HG03139 (cell line): ENCODE results near the gene LIFR.
A peak's percentile ranks its signal among the peaks of the same experiment; 100 is the strongest.
"Not testable (repeated sequence)": the region's sequence is repeated elsewhere in the genome, so short reads cannot be mapped to it uniquely, and the experiment has no call there.

ENCODE experiments used
- ATAC-seq: cut with Tn5 transposase; IDR thresholded peaks from one replicate; pipeline ENCODE4 v1.9.1; 2021; ENCODE audit not compliant: unreplicated experiment

The LIFR gene, protein sequence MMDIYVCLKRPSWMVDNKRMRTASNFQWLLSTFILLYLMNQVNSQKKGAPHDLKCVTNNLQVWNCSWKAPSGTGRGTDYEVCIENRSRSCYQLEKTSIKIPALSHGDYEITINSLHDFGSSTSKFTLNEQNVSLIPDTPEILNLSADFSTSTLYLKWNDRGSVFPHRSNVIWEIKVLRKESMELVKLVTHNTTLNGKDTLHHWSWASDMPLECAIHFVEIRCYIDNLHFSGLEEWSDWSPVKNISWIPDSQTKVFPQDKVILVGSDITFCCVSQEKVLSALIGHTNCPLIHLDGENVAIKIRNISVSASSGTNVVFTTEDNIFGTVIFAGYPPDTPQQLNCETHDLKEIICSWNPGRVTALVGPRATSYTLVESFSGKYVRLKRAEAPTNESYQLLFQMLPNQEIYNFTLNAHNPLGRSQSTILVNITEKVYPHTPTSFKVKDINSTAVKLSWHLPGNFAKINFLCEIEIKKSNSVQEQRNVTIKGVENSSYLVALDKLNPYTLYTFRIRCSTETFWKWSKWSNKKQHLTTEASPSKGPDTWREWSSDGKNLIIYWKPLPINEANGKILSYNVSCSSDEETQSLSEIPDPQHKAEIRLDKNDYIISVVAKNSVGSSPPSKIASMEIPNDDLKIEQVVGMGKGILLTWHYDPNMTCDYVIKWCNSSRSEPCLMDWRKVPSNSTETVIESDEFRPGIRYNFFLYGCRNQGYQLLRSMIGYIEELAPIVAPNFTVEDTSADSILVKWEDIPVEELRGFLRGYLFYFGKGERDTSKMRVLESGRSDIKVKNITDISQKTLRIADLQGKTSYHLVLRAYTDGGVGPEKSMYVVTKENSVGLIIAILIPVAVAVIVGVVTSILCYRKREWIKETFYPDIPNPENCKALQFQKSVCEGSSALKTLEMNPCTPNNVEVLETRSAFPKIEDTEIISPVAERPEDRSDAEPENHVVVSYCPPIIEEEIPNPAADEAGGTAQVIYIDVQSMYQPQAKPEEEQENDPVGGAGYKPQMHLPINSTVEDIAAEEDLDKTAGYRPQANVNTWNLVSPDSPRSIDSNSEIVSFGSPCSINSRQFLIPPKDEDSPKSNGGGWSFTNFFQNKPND

DNA sequence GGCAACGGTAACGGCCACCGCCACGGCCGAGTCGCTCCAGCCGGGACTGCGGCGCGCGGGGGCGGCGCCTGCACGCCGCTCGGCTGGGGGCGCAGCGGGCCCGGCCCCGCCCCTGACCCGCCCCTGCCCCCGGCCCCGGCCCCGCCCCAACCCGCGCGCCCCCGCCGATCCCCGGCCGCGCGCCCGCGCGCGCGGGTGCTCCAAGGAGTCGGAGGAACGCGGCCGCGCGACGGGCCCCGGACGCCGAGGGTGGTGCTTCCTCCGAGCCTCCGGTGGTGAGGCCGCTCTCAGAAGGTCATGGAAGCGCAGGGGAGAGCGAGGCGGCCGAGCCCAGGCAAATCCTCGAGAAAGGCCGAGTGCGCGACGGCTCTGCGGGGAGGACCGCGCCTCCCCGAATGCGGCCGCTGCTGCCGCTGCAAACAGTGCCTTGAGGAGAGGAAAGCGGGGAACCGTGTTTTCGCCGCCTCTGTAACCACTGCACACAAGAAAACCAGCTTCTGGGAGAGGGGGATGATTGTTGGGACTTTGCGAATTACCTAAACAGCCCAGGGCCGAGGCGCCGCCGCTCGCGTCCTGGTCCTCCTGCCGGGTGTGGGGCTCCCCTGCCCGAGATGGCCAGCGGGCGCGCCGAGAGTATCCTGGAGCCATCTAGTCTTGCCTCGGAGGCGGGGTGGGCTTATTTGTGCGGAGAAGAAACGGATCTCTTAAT, at the start of gene LIFR:
LIFR (minus strand) TSS at position 48 of the 709 bp plus-strand sequence. CDS start 25,999 bp downstream, outside the sequence.
- ATAC-seq, result peak; percentile 71

DNA sequence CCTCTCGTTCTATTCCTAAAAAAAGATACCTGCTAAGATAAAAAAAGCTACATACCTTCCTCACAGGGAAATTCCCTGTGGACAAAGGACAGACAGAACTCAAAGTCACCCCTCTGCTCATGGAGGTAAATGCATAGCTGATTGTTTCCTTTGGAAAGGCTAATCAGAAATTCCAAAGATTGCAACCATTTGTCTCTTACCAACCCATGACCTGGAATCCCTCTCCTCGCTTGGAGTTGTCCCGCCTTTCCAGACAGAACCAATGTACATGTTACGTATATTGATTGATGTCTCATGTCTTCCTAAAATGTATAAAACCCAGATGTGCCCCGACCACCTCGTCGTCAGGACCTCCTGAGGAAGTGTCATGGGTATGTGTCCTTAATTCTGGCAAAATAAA, 49.2 kb upstream of the LIFR start:
- no peak for ATAC-seq

DNA sequence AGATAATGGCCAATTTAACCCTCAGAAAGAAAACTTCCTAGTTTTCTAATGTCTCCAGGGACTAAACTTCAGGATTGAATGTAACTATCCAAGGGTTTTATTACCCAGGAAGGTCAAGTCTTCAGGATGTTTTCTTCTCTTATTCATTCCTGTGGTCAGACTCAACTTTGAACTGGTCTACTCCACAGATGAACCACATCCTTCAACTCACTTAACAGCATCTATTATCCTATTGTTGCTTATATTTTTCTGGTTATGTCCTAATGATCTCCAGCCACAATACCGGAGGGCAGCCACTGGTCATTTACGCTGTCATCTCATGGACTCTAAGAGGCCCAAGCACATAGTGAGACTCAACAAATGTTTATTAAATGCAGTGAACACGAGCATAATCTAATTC, 47.2 kb upstream of the LIFR start:
- ATAC-seq, result no peak

DNA sequence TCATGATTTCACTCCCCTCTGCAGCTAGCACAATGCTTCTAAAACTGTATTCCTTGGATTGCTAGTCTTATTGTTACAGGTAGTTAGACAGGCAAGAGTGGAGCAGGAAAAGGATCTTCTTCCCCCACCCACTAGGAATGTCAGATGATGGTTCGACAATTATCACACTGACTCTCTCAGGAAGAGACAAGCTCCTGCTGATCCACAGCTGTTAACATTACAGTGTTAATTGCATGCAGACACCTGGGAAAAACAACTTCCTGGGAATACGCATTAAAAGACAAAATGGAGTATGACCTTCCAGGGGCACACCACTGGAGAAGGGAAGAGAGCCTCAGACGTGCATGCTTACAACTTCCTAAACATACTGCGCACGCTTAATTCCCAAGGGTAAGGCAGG, 46.2 kb upstream of the LIFR start:
- ATAC-seq, result no peak

DNA sequence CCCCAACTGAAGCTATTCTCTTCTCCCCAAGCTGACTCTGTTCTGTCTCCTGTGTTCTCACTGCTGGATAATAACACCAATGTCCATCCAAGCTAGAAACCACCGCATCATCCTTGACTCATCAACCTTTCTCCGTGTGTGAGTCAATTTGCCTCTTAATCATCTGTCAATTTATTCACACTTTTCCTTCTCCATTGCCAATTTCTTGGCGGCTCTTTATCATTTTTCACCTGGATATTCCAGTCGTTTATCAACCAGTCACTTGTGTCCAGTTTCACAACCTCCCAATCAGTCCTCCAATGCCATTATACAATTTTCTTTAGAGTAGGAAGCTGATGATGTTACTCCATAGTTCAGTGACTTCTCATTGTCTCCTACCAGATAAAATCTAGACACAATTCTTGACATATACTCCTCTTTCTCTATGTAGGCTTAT, 45.4 kb upstream of the LIFR start:
- ATAC-seq, result no peak

DNA sequence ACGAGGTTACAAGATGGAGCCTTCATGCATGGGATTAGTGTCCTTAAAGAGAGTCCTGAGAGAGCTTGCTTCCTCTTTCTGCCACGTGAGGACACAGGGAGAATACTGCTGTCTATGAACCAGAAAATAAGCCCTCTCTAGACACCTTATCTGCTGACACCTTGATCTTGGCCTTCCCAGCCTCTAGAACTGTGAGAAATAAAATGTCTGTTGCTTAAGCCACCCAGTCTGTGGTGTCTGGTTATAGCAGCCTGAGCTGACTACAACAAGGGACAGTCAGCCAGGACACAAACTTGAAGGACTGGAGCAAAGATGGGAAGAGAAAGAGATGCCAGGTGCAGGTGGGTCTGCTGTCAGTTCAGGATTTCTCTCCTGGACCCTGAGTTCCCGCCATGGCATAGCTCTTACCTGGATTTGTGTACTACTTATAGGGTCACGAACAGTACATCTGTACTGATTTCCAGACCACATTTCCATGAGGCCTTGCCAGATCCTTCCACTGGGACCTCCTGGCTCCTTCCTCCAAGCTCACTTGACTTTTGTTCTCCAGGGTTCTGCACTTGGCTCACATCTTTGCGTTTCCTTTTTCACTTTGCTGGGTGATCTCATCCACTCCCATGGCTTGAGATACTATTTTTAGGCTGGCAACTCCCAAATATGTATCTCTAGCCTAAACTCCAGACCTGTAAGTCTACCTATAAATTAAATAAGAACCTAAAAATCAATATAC, 44.9 kb upstream of the LIFR start:
- no peak for ATAC-seq

DNA sequence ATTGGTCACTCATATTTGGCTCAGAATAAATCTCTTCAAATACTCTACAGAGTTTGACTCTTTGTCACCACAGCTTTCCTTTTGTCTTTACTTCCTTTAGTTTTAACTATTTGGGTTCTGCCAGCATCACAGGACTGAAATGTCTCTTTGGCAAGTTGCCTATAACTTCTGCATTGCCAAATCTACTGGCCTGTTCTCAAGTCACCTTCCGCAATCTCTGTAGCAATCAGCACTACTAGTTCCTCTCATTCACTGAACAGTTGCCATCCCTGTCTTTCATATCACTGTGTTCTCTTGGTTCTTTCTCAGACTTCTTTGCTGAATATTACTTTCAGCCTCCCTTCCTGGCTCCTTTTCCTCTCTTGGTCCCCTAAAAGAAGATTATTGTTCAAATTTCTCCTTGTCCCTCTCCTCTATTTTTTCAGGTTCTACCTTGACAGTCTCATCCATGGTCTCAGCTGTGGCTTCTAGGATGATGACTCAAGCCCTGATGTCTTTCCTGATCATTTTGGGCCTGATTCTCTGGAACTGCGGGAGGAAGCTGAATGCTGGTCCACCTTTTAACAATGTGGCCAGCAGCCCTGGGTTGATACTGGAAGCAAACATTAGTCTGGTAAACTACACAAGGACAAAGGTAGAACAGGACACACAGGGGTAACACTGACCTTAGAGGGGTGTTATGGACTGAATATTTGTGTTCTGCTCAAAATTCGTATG, 44.0 kb upstream of the LIFR start:
- ATAC-seq, result no peak

DNA sequence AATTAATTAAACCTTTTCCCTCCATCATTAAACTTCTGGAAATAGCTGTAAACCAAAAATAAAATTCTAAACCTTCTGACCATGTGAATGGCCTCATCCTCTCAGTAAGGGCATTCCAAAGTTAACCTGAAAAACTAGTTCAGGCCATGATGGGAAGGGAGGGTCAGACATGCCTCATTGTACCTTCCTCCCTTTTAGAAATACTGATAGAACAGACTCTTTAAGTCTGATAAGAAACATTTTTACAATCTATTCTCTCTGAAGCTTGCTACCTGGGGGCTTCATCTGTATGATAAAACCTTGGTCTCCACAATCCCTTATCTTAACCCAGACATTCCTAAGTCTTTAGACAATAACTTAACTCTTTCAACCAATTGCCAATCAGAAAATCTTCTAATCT, 43.3 kb upstream of the LIFR start:
- not testable (repeated sequence) for ATAC-seq

DNA sequence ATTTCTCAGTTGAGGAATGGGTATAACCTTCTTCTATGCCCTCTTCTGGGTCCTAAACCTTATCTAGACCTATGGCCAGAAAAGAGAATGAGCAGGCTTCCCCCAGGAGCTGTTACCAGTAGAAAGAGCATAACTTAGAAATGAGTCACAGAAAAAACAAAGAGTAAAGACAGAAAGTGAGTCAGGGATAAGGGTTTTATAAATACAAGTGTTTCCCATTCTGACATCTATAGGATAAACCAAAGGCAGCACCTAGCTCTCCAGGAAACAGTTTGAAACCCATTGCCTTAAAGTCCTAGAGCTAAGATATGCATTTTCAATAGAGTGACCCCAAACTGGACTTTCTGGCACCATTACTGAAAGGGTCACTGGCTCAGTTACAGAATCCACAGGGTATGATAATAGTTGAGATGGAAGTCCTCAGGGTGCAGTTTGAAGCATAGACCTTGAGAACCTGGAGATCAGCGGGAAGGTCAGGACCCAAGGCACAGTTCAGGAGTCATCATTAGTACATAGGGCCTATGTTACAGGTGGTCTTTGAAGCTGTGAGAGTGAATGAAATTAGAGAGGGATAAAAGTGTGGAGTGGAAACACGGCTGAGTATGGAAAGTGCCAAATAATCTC, 42.7 kb upstream of the LIFR start:
- no peak for ATAC-seq

DNA sequence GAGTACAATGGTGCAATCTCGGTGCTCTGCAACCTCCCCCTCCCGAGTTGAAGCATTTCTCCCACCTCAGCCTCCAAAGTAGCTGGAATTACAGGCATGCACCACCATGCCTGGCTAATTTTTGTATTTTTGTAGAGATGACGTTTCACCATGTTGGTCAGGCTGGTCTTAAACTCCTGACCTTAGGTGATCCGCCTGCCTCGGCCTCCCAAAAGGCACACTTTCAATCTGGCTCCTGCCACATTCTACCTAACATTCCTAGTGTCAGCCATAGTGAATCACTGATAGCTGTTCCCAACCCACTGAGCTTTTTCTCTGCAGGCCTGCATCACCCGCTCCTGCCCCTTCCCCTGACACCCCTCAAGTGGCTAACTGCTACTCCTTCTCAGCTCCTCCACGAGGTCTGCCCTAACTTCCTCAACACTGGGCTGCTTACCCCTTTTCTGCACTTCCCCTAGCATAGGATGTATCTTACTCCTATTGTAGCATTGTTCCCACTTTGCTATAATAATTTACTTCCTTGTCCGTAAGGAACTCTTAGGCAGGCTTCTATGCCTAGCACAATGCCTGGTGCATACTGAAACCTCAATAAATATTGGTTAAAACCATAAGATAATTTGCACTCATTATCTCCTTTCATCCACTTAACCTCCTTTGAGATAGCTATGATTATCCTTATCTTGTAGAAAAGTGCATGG, 42.0 kb upstream of the LIFR start:
- no peak for ATAC-seq

DNA sequence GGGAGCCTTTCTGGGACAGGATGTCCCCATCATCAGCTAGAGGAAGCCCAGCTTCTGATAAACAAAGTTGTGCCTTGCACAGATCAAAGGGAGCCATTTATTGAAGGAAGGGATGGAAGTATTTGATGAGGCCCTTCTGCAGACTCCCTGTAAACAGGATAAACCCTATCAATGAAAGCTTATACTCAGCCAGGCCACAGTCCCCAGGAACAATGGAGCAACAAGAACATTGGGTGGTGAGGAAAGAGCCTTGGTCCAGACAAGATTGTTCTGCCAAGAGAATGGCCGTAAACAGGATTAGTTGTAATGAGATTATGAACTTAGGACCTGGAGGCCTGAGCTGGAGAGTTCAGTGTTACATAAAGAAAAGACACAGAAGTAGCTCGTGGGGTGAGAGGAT, 40.5 kb upstream of the LIFR start:
- ATAC-seq, result no peak

DNA sequence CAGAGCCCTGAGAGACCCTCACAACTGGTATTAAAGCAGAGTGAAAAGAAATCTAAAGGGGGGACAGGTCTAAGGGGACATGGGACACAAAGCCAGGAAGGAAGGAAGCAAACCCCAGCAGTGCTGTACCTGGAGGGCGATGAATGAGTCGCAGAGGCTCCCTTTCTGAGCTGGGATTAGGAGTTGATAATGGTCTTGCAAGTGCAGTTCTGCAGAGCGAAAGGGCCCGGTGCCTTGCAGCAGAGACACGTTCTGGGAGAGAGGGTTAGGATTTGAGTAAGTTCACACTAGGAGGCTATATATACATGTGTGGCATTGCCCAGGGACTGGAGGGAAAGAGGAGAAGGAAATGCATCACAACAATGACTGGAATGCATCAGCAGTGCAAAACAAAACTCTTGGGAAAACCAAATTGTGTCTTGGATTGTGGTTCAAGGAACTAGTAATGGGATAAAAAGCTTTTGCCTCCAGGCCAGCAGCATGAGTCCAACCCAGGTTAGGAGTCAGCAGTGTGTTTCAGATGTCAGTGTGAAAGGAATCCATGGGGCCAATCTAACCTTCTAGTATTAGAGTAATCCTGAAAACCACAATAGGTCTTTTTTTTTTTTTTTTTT, 38.8 kb upstream of the LIFR start:
- ATAC-seq, result no peak

DNA sequence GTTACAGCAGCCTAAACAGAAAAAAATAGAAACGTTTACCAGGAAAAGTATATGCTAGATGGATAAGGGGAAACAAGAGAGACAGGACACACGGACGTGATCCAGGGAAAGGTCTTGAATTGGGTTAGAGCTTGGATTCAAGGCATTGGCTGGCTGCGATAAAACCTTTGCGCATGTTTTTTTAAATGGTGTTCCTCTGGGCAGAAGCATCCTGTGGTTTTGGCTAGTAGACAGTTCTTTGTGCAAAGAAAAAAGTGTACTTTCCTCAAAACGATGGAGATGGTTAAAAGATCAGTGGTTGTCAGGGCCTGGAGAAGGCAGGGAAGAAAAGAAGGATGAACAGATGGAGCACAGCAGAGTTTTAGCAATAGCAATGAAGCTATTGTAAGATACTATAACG, 37.5 kb upstream of the LIFR start:
- no peak for ATAC-seq

DNA sequence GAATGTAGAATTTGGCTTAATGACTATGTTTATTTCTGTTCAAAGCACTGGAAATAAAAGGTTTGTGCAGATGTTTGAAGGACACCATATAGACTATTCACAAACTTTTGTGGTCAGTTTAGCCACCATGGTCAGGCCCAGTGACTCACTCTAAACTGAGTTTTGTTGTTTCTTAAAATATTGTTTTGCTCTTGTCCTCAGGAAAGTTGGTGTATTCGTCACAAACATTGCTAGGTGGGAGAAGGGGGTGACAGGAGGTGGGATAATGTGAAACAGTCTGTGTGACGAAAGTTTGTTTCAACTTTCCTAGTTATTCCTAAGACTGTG, 35.0 kb upstream of the LIFR start:
- no peak for ATAC-seq

DNA sequence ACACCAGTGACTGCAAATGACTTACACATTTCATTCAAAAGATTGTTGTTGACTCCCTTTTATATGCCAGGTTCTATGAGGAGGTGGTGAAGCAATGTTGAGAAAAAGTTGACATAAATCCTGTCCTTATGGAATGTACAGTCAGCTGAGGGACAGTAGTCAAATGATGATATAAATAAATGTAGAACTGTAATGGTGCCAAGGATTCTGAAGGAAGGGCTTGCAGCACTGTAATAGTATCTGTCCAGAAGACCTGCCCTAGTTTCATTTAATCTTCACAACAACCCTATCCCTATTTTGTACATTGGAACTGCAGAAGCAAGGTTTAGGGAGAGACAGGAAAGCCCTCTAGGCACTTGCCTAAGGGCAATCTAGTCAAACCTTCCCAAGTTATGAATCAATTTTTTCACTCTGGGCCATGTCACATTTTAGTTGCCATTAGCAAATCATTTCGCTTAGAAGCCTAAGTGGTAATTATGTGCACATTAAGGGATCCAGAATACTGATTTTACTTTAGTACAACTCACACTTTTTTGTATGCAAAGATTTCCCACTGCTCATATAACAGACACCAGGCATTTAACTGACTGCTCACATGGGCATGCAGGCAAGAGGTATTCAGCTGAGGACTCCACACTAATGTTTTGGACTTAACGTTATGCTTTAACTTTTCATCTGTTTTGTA, 34.5 kb upstream of the LIFR start:
- ATAC-seq, result no peak

DNA sequence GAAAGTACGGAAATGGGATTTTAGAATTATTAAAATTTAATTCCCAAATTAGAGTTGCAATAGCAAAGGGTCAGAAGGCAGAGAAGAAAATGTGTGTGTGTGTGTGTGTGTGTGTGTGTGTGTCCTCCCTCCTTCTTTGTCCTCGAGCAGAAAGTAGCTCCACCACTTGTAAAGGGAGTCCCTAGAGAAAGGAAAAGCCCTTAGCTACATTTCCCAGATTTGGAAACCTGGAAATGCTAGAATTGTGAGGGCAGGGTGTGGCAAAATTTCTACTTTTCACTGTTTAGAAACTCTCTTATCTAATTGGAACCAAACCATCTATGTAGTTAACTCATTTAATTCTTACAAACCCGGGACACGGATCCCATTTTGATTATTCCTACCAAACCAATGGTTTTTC, 33.2 kb upstream of the LIFR start:
- ATAC-seq, result no peak

DNA sequence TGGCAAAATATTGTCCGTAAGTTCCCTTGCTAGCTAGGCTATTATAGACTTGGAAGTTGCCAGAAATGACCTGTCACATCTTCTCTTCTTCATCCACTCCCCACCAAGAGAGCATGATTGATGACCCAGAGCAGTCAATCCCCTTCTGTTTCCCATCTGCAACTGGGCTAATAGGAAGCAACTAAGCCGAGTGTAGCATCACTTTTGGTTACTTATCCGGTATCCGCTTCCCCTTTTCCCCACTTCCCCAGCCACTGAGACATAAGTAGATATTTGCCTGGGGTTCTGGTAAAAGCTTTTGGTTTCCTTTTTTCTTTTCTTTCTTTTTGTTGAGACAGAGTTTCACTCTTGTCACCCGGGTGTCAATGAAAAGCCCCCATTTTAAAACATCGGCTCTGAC, 29.4 kb upstream of the LIFR start:
- no peak for ATAC-seq

DNA sequence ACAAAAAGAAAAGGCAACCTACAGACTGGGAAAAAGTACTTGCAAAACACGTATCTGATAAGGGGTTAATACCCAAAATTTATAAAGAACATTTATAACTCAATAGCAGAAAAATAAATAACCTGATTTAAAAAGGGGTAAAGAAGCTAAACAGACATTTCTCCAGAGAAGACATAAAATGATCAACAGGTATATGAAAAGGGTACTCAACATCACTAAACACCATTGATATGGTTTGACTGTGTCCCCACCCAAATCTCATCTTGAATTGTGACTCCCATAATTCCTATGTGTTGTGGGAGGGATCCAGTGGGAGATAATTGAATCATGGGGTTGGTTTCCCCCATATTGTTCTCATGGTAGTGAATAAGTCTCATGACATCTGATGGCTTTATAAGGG, 27.1 kb upstream of the LIFR start:
- ATAC-seq, result no peak
